Measurements from ENCODE around the gene ASB11.

ASB11 gene

GRCh38 chrX:15322072-15322471 lies 6.6 kb upstream of the ASB11 start:
- H3K9me3 ChIP-seq (ENCODE audit: insufficient read depth, low read length), result no peaks in the 10 kb centered on the region
- TF ChIP-seq EZH2phosphoT487 (IDR thresholded peaks at IDR 0.05; ENCODE audit: low read depth), result no peak
- no peak for TF ChIP-seq CTCF (IDR thresholded peaks at IDR 0.05; ENCODE audit: low read depth, low read length)
- no peak overlapping the region for H2AFZ ChIP-seq (ENCODE audit: low read depth, low read length)
- H3K9ac ChIP-seq (ENCODE audit: low read length), result no peak overlapping the region
- no peaks in the 10 kb centered on the region for H3K79me2 ChIP-seq (ENCODE audit: low read length)
- no peak overlapping the region for H3K27ac ChIP-seq (ENCODE audit: low read length)
- no peak overlapping the region for H3K4me2 ChIP-seq (ENCODE audit: low read length)
- H3K36me3 ChIP-seq (replicated peaks; ENCODE audit: low read depth, low read length), result peaks cover 23% of the 10 kb centered on the region
- no peak overlapping the region for H3K4me3 ChIP-seq (ENCODE audit: low read length)
- H3K4me1 ChIP-seq (ENCODE audit: low read length), result no peaks in the 10 kb centered on the region
- no peaks in the 10 kb centered on the region for H4K20me1 ChIP-seq (ENCODE audit: insufficient read depth, low read length)
- H3K27me3 ChIP-seq (ENCODE audit: low read depth, low read length), result no peaks in the 10 kb centered on the region

DNA sequence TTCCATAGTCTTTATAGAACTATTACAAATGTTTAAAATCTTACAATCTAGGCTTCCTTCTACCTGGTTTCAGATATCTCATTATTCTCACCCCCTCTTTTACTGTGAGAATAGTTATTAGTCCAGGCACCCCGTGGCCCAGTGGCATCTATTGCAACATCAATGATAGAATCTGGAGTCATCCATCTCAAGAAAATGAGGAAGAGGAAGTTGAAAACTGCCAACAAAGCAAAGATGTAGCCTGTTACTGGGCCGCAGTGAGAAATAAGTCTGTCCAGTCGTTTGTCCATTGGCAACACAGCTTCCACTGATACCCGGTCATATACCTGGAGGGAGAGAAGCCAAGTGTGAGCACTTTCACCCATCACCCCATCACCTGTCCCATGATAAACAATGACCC lies 6.0 kb upstream of the ASB11 start:
- no peak overlapping the region for H3K27ac ChIP-seq (ENCODE audit: low read length)
- H4K20me1 ChIP-seq (ENCODE audit: insufficient read depth, low read length), result no peaks in the 10 kb centered on the region
- no peak overlapping the region for H3K4me3 ChIP-seq (ENCODE audit: low read length)
- H3K27me3 ChIP-seq (ENCODE audit: low read depth, low read length), result no peaks in the 10 kb centered on the region
- no peak overlapping the region for H2AFZ ChIP-seq (ENCODE audit: low read depth, low read length)
- peaks cover 23% of the 10 kb centered on the region for H3K36me3 ChIP-seq (replicated peaks; ENCODE audit: low read depth, low read length)
- H3K79me2 ChIP-seq (ENCODE audit: low read length), result no peaks in the 10 kb centered on the region
- no peak for TF ChIP-seq EZH2phosphoT487 (IDR thresholded peaks at IDR 0.05; ENCODE audit: low read depth)
- no peak for TF ChIP-seq CTCF (IDR thresholded peaks at IDR 0.05; ENCODE audit: low read depth, low read length)
- H3K9ac ChIP-seq (ENCODE audit: low read length), result no peak overlapping the region
- H3K4me2 ChIP-seq (ENCODE audit: low read length), result no peak overlapping the region
- no peaks in the 10 kb centered on the region for H3K9me3 ChIP-seq (ENCODE audit: insufficient read depth, low read length)
- H3K4me1 ChIP-seq (ENCODE audit: low read length), result no peaks in the 10 kb centered on the region

DNA sequence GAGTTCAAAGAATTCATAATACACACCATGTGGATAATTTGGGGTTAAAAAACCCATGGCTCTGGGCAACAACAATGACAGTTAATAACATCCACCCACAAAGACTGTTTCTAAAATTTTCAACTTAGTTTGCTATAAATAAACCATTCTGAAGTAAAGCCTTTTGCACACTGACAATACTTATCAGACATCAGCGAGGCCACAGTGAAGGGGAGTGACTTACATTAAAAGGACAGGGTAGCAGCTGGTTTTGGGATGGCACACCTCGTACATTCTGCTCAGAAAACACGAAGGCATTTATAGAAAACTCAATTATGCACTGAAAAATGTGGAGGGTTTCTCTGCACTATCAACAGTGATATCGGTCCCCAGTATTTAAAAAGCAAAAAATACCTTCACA lies 4.9 kb upstream of the ASB11 start:
- no peaks in the 10 kb centered on the region for H3K27me3 ChIP-seq (ENCODE audit: low read depth, low read length)
- no peak overlapping the region for H3K27ac ChIP-seq (ENCODE audit: low read length)
- no peaks in the 10 kb centered on the region for H4K20me1 ChIP-seq (ENCODE audit: insufficient read depth, low read length)
- H3K9me3 ChIP-seq (ENCODE audit: insufficient read depth, low read length), result no peaks in the 10 kb centered on the region
- H3K9ac ChIP-seq (ENCODE audit: low read length), result no peak overlapping the region
- H3K4me3 ChIP-seq (ENCODE audit: low read length), result no peak overlapping the region
- no peaks in the 10 kb centered on the region for H3K4me1 ChIP-seq (ENCODE audit: low read length)
- H3K36me3 ChIP-seq (replicated peaks; ENCODE audit: low read depth, low read length), result peaks cover 23% of the 10 kb centered on the region
- H3K4me2 ChIP-seq (ENCODE audit: low read length), result no peak overlapping the region
- H3K79me2 ChIP-seq (ENCODE audit: low read length), result no peaks in the 10 kb centered on the region
- H2AFZ ChIP-seq (ENCODE audit: low read depth, low read length), result no peak overlapping the region
- TF ChIP-seq CTCF (IDR thresholded peaks at IDR 0.05; ENCODE audit: low read depth, low read length), result no peak
- TF ChIP-seq EZH2phosphoT487 (IDR thresholded peaks at IDR 0.05; ENCODE audit: low read depth), result no peak

DNA sequence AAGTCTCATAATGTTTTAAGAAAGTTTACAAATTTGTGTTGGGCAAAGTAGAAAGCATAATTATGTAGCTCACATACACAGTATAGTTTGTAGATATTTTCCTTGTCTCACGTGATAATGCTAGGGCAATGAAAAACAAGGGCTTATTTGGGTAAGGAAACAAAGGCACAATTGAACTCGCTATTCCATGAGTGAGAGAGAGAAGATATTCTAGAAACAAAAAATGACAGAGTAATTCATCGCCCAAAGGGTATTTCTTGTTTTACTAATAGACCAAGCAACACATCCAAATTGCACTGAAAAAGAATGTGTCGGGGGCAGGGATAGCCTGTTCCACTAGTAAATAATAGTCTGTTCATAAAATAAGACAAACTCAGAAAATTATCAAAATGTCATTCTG lies 3.6 kb upstream of the ASB11 start:
- Histone ChIP-seq H3K27ac (ENCODE audit: low read length) (no peak overlapping the region), H3K27me3 (ENCODE audit: low read depth, low read length) (no peaks in the 10 kb centered on the region), H3K4me3 (ENCODE audit: low read length) (no peak overlapping the region), H3K4me2 (ENCODE audit: low read length) (no peak overlapping the region), H3K36me3 (replicated peaks; ENCODE audit: low read depth, low read length) (peaks cover 14% of the 10 kb centered on the region), H3K9ac (ENCODE audit: low read length) (no peak overlapping the region), H3K9me3 (ENCODE audit: insufficient read depth, low read length) (no peaks in the 10 kb centered on the region), H4K20me1 (ENCODE audit: insufficient read depth, low read length) (no peaks in the 10 kb centered on the region), H3K79me2 (ENCODE audit: low read length) (no peaks in the 10 kb centered on the region), H3K4me1 (ENCODE audit: low read length) (no peaks in the 10 kb centered on the region), H2AFZ (ENCODE audit: low read depth, low read length) (no peak overlapping the region)
- TF ChIP-seq CTCF (IDR thresholded peaks at IDR 0.05; ENCODE audit: low read depth, low read length) (no peak), EZH2phosphoT487 (IDR thresholded peaks at IDR 0.05; ENCODE audit: low read depth) (no peak)

Data from OCI-LY3 (cell line).